HG03565 (cell line): Measurements from ENCODE around the gene SHANK1.

ENCODE experiments used
- ATAC-seq: cut with Tn5 transposase; IDR thresholded peaks from one replicate; pipeline ENCODE4 v1.9.1; 2021; ENCODE audit warnings: mild to moderate bottlenecking, moderate library complexity; ENCODE audit not compliant: unreplicated experiment

The SHANK1 gene

GRCh38 chr19:50713556-50714236, 5.9 kb downstream of the SHANK1 start:
- no peak for ATAC-seq

GRCh38 chr19:50712833-50713232, 6.8 kb downstream of the SHANK1 start:
- ATAC-seq, result no peak

GRCh38 chr19:50711805-50712204, 7.8 kb downstream of the SHANK1 start:
- no peak for ATAC-seq

GRCh38 chr19:50711196-50711595, 8.4 kb downstream of the SHANK1 start:
- ATAC-seq, result no peak

GRCh38 chr19:50710612-50711011, 9.0 kb downstream of the SHANK1 start:
- ATAC-seq, result no peak

GRCh38 chr19:50710094-50710493, 9.5 kb downstream of the SHANK1 start:
- no peak for ATAC-seq

- ATAC-seq, result no peak
Measured at GRCh38 chr19:50708179-50708879, 11.3 kb downstream of the SHANK1 start.

GRCh38 chr19:50706387-50706786, 13.2 kb downstream of the SHANK1 start:
- ATAC-seq, result no peak

- no peak for ATAC-seq
Measured at GRCh38 chr19:50705422-50706019, 14.1 kb downstream of the SHANK1 start.

GRCh38 chr19:50703915-50704796, 15.4 kb downstream of the SHANK1 start:
- ATAC-seq, result no peak

- ATAC-seq, result no peak
Measured at GRCh38 chr19:50702871-50703829, 16.5 kb downstream of the SHANK1 start.

- no peak for ATAC-seq
Measured at GRCh38 chr19:50702158-50702870, 17.3 kb downstream of the SHANK1 start.

GRCh38 chr19:50701367-50701985, 18.1 kb downstream of the SHANK1 start:
- no peak for ATAC-seq

GRCh38 chr19:50697414-50698124, 22.0 kb downstream of the SHANK1 start:
- ATAC-seq, result no peak

- no peak for ATAC-seq
Measured at GRCh38 chr19:50696094-50696483, 23.5 kb downstream of the SHANK1 start.

GRCh38 chr19:50695251-50696093, 24.1 kb downstream of the SHANK1 start:
- no peak for ATAC-seq

GRCh38 chr19:50694815-50695145, 24.8 kb downstream of the SHANK1 start:
- ATAC-seq, result no peak
